Adipose tissue (tissue), 3 donors: ENCODE data around the gene ADD3. TPM values are rescaled to one million over a fixed set of nuclear protein-coding genes. Genes with fewer than 3 reads are reported as not detected.
"Not testable (repeated sequence)": the region's sequence is repeated elsewhere in the genome, so short reads cannot be mapped to it uniquely, and the experiment has no call there.

Experiments used
- H3K27ac ChIP-seq: one replicate; pipeline ENCODE4 v1.5.1; 2013; ENCODE audit warnings: low read depth, low read length
- WGBS, 3 donors: extraction: QIAGEN DNeasy Blood & Tissue Kit; methylation state at CpG; one replicate each; pipeline ENCODE4 v1.1.7; 2013; 5-methylcytosine and 5-hydroxymethylcytosine counted together
- polyA plus RNA-seq, 3 donors: library from polyadenylated mRNA; stranded (reverse); fragments of 200-250 nt; gene quantifications; one replicate each; pipeline ENCODE4 v1.2.3, GENCODE V29; 2013
- donor health status: healthy with polysubstance abuse.
- donor health status: Bipolar disorder and iron deficiency.
- donor health status: healthy.

Gene ADD3
- polyA plus RNA-seq, 3 donors, result 26.1 to 131 (median 39.8) TPM

- 93 to 96% (median 95%) methylated on average over 2 of the region's 2 CpGs for WGBS, 3 donors
- not testable (repeated sequence) for H3K27ac ChIP-seq
These were observed 40.4 kb downstream of the ADD3 start for GRCh38 chr10:110048145-110048544.

GRCh38 chr10:110048781-110049180, 41.0 kb downstream of the ADD3 start:
- no peak overlapping the region for H3K27ac ChIP-seq
- 87 to 96% (median 96%) methylated on average over 1 of the region's 1 CpG for WGBS, 3 donors

DNA sequence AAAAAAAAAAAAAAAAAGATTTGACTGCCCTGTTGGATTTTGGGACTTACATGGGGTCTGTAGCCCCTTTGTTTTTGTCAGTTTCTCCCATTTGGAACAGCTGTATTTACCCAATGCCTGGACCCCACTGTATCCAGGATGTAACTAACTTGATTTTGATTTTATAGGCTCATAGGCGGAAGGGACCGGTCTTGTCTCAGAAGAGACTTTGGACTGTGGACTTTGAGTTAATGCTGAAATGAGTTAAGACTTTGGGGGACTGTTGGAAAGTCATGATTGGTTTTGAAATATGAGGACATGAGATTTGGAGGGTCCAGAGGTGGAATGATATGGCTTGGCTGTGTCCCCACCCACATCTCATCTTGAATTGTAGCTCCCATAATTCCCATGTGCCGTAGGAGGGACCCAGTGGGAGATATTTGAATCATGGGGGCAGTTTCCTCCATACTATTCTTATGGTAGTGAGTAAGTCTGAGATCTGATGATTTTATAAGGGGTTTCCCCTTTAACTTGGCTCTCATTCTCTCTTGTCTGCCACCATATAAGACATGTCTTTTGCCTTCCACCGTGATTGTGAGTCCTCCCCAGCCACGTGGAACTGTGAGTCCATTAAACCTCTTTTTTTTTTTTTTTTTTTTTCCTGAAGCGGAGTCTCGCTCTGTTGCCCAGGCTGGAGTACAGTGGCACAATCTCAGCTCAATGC, 42.3 kb downstream of the ADD3 start:
- WGBS, 3 donors, result 95 to 98% (median 96%) methylated on average over 7 of the region's 7 CpGs
- H3K27ac ChIP-seq, result not testable (repeated sequence)

GRCh38 chr10:110051487-110051886, 43.7 kb downstream of the ADD3 start:
- WGBS, 3 donors, result 83 to 88% (median 86%) methylated on average over 2 of the region's 2 CpGs

GRCh38 chr10:110052916-110053315, 45.1 kb downstream of the ADD3 start:
- H3K27ac ChIP-seq, result no peak overlapping the region

More at GRCh38 chr10:110051487-110051886, 43.7 kb downstream of the ADD3 start:
- no peak overlapping the region for H3K27ac ChIP-seq

- WGBS, 3 donors, result 71 to 86% (median 77%) methylated on average over 2 of the region's 2 CpGs
- no peak overlapping the region for H3K27ac ChIP-seq
These were observed 49.0 kb downstream of the ADD3 start for GRCh38 chr10:110056822-110057221.

GRCh38 chr10:110057456-110057855, 49.7 kb downstream of the ADD3 start:
- no peak overlapping the region for H3K27ac ChIP-seq
- 55 to 63% (median 57%) methylated on average over 1 of the region's 1 CpG for WGBS, 3 donors

DNA sequence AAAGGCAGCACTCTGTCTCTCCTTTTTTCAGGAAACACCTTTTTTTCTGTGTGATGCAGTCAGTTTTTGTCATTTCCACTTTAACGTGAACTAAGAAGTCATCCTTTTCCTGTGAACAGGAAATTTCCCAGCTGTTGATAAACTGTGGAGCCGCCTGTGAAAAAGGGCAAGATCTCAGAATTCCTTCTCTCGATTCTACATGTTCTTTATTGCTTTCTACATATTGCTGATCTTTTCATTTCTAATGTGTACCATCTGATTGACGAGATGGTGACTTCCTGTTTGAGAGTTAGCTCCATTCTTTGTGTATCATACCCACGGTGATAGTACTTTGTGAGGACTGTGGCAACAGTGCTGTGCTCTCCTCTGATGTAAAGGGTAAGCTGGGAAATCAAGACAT, 50.4 kb downstream of the ADD3 start:
- WGBS, 3 donors, result 22 to 60% (median 26%) methylated on average over 5 of the region's 5 CpGs

GRCh38 chr10:110059925-110060324, 52.1 kb downstream of the ADD3 start:
- H3K27ac ChIP-seq, result no peak overlapping the region
- 21 to 40% (median 24%) methylated on average over 4 of the region's 4 CpGs for WGBS, 3 donors

More for the DNA sequence above, 50.4 kb downstream of the ADD3 start:
- no peak overlapping the region for H3K27ac ChIP-seq

DNA sequence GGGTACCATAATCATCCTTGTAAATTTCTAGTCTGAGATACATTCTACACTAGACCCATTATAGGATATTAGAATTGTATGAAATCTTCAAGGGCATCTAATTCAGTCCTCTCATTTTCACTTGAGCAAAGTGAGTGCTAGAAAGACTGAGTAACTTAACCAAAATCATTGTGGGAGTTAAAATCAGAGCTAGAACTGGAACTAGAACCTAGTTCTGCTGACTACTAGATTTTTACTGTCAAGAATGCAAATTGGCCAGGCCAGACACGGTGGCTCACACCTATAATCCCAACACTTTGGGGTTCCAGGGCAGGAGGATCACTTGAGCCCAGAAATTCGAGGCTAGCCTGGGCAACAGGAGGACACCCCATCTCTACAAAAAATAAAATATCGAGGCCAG, 53.9 kb downstream of the ADD3 start:
- 90 to 98% (median 94%) methylated on average over 3 of the region's 3 CpGs for WGBS, 3 donors
- H3K27ac ChIP-seq, result no peak overlapping the region

DNA sequence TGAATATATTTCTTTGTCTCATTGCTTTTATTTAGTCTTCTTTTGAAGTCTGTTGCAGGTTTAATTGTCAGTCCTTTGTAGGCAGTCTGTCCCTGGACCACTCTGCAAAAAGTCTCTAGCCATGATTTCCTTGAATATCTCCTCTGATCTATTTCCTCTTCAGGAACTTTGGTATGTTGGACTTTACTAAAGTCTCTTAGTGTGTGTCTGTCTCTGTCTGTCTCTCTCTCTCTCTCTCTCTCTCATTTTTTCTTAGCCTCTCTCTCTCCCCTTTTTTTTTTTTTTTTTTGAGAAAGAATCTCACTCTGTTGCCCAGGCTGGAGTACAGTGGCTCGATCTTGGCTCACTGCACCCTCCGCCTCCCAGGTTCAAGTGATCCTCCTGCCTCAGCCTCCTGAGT, 57.5 kb downstream of the ADD3 start:
- WGBS, 3 donors, result 90 to 97% (median 96%) methylated on average over 2 of the region's 2 CpGs
- H3K27ac ChIP-seq, result no peak overlapping the region

DNA sequence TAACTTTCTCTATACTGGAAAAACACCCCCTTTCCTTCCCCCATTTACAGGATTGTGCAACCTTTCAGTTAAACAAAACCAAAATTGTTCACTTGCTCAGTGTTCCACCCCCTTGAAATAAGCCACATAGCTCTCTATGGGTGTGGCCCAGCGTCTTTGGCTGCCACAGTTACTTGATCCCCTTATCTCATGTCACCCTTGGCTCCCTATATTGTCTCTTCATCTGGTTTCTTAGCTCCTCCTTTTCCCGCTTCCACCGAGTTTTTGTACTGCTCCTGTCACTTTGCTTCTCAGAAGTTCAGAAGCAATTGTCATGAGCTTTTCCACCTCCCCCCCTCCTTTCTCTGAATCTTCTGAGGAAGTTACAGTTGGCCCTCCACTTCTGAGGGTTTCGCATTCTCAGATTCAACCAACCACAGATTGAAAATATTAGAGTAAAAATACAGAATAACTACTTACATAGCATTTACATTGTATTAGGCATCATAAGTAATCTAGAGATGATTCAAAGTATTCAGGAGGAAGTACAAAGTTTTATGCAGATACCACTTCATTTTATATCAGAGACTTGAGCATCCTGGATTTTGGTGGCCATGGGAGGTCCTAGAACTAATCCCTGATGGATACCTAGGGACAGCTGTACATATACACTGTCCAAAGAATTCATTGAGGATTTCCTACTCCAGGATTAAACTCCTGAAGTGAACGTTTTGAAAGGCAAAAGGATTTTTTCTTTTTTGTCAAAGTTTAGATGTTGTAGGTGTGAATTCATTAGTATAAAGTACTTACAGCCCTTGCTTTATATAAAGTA, 60.4 kb downstream of the ADD3 start:
- no peak overlapping the region for H3K27ac ChIP-seq
- WGBS, 3 donors, result 24 to 45% (median 34%) methylated on average over 4 to 5 of the region's 5 CpGs

GRCh38 chr10:110068780-110069179, 61.0 kb downstream of the ADD3 start:
- 82 to 89% (median 82%) methylated on average over 7 of the region's 7 CpGs for WGBS, 3 donors
- no peak overlapping the region for H3K27ac ChIP-seq

- 25 to 39% (median 31%) methylated on average over 1 of the region's 1 CpG for WGBS, 3 donors
- H3K27ac ChIP-seq, result no peak overlapping the region
These were observed 61.8 kb downstream of the ADD3 start for GRCh38 chr10:110069502-110069982.

DNA sequence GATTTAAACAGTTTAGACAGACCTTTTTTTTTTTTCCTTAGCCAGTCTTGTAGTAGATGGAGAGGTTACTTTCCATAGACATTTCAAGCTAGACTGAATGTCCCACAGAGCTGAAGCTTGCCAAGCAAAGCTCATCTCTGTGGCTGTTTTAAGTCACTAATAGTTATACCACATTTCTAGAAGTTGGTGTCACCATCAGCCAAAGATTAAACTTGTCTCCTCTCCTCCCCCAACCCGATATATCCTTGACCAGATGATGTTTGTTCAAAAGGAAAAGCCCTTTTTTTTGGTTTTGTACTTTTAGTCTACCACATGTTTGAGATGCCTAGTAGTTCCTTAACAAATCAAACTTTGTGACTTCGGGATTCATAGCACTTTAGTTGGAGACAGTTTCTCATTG, 66.1 kb downstream of the ADD3 start:
- no peak overlapping the region for H3K27ac ChIP-seq
- 69 to 82% (median 71%) methylated on average over 2 of the region's 2 CpGs for WGBS, 3 donors

DNA sequence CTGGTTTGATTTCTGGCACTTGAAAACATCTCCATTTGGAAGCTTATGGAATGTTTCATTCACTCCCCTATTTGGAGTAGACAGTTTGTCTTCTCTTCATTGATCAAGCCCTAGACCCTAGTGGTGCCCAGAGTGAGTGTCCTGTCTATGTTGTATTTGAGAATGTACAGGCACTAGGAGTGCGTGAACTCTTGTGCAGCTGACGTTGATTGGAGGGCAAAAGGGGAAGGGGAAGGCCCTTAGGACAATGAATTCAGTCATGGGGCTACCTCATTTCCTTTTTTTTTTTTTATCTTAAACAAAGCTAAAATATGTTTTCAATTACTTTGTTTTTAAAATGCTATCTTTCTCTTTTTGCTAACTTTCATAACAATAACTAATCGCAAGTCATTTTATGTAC, 66.5 kb downstream of the ADD3 start:
- WGBS, 3 donors, result 40 to 78% (median 59%) methylated on average over 3 of the region's 3 CpGs
- no peak overlapping the region for H3K27ac ChIP-seq

DNA sequence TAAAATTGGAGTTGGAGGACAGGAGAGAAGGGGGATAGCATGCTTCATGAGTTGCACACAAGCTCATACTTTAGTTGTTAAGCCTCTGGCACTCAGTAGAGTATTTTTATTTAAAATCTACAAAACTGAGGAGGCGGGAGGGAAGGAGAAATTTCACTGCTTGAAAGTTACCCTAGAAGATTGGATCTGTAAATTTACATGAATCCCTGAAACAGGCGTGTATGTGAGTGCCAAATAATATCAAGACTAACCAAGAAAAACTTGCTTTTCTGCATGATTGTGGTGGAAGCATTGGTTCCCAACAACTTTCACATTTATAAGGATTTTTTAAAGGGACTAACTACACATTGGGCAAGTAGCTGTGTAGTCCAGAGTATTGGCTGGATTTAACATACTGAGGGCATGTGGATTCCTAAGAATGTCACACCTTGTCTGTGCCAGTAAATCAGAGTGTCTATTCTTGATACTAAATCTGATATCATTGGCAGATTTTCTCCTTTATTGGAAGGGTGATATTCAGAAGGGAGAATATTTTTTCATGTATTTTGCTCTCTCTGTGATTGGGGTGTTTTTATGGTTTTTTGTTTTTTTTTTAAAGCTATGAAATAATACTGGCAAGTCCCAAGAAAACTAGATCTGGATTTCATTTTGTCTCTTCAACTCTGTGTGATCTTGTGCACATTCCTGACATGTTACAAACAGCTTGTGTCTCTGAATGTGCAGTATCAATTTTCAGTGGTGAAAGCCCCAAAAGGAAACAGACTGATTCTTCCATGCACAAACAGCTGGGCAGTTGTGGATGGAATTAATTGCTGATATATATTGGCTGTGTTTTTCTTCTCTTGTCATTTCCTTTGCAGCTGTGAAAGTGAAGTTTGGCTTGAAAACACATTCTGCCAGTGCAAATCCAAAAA, 67.2 kb downstream of the ADD3 start:
- WGBS, 3 donors, result 46 to 66% (median 64%) methylated on average over 2 of the region's 2 CpGs
- no peak overlapping the region for H3K27ac ChIP-seq

DNA sequence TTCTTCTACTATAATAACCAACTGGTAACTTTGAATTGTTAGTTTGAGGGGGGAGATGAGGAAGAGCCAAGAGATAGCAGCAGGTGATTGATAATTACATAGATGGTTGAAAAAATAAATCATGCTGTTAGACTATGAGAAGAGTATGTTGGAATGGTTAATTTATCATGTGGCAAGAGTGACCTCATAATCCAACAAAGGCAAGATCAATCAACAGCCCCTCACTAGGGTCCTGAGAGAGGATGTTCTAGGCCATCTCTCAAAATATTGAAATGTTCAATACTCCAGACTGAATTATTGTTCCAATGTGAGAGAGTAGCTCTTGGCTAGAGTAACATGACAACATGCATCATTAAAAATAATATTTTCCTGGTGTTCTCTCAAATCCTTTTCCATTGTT, 67.9 kb downstream of the ADD3 start:
- H3K27ac ChIP-seq, result no peak overlapping the region
